GM10248 (cell line): ENCODE results near the gene NIPA2.

Experiments
- CTCF ChIA-PET: fragments of 300-600 bp; sonication (Branson Sonifier 250); formaldehyde crosslinking; extraction: SDS; loops from one replicate; lab custom pipeline; 2021; ENCODE audit warnings: antibody characterized with exemption; lab: Yijun Ruan, JAX
- POLR2A ChIA-PET: fragments of 350-650 bp; sonication (Branson Sonifier 250); formaldehyde crosslinking; extraction: SDS; loops from one replicate; lab custom pipeline; 2020; ENCODE audit warnings: antibody characterized with exemption; lab: Yijun Ruan, JAX
- DNase-seq: peaks from one replicate; pipeline ENCODE4 v3.0.0; 2012; ENCODE audit errors: extremely low spot score
- CTCF ChIP-seq: IDR thresholded peaks from 2 replicates; pipeline ENCODE4 v1.5.1; 2012; ENCODE audit warnings: mild to moderate bottlenecking, low read depth; ENCODE audit errors: extremely low read depth, missing control alignments, control extremely low read depth

Gene NIPA2

GRCh38 chr15:22884344-22884743, 45.9 kb downstream of the NIPA2 start:
- no peak for TF ChIP-seq CTCF
- no peak for DNase-seq
- ChIA-PET POLR2A (no interaction called here), CTCF (interaction anchor here (0.9 kb wide), 1 partner anchor 27 kb away, joined by 4 read pairs; no protein-coding TSS in a partner anchor)

GRCh38 chr15:22885120-22885519, 46.7 kb downstream of the NIPA2 start:
- TF ChIP-seq CTCF: no peak
- no peak for DNase-seq
- ChIA-PET CTCF (interaction anchor here (0.8 kb wide), 1 partner anchor 8 kb away, joined by 3 read pairs; no protein-coding TSS in a partner anchor), POLR2A (no interaction called here)

- CTCF ChIA-PET: no interaction called here
- POLR2A ChIA-PET: no interaction called here
- no peak for TF ChIP-seq CTCF
- DNase-seq: no peak
Observed at GRCh38 chr15:22887157-22887951, 48.9 kb downstream of the NIPA2 start.

DNA sequence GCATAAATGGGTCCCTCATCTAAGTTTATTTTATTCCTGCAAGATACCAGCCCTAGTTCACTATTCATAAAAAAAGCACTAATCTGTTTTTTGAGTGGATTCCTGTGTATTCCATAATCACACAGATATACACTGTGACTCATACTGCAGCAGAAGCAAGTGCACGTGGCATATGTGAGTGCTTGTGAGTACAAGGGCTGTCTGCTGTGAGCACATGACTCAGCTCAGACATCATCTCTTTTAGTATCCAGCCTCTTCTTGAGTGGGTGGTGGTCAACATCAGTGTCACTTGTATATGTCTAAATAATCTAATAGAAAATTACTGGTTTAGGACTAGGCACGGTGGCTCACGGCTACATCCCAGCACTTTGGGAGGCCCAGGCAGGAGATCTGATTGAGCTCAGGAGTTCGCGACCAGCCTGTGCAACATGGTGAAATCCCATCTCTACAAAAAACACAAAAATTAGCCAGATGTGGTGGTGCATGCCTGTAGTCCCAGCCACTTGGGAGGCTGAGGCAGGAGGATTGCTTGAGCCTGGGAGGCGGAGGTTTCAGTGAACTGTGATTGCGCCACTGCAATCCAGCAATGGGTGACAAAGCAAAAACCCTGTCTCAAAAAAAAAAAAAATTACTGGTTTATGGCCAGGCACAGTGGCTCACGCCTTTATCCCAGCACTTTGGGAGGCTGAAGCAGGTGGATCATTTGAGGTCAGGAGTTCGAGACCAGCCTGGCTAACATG, 49.8 kb downstream of the NIPA2 start:
- no peak for DNase-seq
- ChIA-PET CTCF (no interaction called here), POLR2A (no interaction called here)
- TF ChIP-seq CTCF: no peak

GRCh38 chr15:22889146-22889818, 50.8 kb downstream of the NIPA2 start:
- TF ChIP-seq CTCF: no peak
- DNase-seq: no peak
- CTCF ChIA-PET: no interaction called here
- POLR2A ChIA-PET: no interaction called here

GRCh38 chr15:22890296-22890695, 51.8 kb downstream of the NIPA2 start:
- ChIA-PET CTCF (no interaction called here), POLR2A (interaction anchor here (0.7 kb wide), 1 partner anchor 12 kb away, joined by 3 read pairs; no protein-coding TSS in a partner anchor)
- TF ChIP-seq CTCF: no peak
- DNase-seq: no peak
